Stimulated activated CD8-positive, alpha-beta memory T cell treated with anti-CD3 and anti-CD28 coated beads, Interleukin-4, amount 100 ng/mL, for 24 hours (primary cell): ENCODE measurements around the gene TTR.

Experiments
- DNase-seq: peaks from one replicate; pipeline ENCODE4 v3.0.0-alpha.2; 2020; ENCODE audit warnings: low read depth

Gene TTR

DNA sequence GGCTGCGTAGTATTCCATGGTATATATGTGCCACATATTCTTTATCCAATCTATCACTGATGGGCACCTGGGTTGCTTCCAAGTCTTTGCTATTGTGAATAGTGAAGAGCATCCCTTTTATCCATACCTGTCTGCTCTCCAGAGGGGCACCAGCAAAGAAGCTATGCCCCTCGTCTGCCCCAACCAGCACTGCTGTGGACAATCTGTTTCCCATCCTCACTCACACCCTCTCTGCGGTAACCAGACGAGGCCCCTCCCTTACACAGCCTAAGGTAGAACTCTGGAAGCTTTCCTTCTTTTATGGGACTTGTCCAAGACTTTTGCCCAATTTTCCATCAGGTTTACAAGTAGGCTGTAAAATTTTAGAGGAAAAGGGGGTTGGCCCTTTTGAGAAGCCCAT, 24.9 kb downstream of the TTR start:
- DNase-seq, result no peak

DNA sequence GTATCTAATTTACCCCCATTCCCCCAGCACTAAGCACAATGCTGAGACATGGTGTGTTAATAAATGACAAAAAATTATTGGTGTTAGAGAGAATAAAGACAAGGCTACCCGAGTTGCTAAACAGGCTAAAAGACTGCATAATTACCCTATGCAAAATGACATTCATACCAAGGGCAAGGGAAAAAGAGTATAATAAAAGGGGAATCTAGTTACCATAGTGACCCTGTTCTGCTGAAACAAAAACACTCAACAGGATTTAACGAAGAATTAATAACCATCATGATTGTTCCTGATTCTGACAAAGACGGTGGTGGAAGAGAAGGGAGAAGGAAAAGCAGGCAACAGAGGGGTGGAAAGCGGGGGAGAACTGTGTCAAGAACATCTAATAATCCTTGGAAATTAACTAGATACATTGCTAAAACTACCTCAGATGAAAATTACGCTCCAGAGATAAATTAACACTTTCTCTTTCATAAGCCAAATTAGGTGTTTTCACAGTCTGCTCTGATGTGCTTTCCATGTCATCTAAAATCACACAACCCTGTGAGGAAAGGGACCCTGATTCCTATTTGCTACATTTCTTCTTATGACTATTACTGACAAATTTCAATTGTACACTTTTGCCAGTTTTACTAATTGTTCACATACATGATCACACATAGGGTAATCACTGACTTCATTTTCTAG, 25.5 kb downstream of the TTR start:
- DNase-seq, result no peak

DNA sequence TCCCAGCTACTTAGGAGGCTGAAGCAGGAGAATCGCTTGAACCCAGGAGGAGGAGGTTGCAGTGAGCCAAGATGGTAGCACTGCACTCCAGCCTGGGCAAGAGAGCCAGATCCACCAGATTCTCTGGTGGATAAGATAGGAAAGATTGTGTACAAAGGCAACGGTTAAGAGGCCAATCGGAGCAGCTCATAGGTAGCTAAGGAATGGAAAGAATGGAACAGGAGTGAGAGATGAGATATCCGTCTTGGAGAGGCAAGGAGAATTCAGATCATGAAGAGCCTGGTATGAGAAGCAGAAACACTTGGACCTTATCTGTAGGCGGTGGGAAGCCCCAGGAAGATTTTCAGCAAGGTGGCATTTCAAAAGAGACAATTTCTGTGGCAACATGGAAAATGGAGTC, 27.1 kb downstream of the TTR start:
- DNase-seq, result no peak

DNA sequence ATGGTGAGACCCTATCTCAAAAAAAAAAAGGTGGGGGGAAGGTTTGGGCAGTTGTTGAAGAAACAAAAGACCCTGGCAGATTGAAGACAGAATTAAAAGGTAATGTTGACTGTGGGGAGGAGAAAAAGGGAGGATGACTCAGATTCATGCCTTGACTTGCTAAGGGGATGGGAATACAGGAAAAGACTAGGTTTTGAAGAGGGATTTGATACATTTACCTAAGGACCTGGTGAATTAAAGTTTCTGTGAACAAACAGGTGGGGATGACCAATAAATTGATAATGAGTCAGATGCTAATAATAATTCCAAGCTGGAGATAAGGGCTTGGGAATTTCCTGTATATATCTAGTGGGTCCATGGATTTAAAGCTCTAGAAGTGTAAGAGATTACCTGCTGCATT, 27.6 kb downstream of the TTR start:
- no peak for DNase-seq

DNA sequence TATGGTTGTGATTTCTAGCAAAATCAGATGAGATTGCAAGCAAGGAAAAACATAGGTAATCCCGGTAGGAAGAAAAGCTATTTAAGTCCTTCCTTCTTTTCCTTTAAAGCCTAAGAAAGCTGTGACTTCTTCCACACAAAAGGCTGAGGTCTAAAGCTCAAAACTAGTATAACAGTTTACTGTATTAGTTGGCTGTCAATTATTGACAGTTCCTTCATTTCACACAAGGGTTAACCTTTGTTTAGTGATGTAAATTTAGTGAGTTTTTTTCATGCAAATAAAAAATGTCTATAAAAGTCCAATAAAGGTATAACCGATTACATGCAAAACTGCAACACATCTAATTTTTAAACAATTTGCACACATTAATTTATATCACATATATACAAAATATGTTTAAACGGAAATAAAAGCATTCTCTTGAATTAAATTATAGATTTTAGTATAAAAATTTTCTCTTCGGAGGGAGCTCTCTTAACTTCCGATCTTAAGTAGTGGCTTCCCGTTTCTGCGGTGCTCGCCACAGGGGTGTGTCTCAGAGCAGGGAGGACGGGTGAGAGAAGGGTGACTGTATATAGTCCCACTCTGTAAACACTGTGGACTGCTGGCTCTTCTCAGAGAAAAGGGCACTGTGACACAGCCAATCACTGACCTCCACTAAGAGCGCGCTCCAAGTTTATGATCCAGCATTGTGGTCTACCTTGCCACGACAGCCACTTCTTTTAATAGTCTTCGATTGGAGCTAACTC, 33.4 kb downstream of the TTR start:
- DNase-seq, result no peak

DNA sequence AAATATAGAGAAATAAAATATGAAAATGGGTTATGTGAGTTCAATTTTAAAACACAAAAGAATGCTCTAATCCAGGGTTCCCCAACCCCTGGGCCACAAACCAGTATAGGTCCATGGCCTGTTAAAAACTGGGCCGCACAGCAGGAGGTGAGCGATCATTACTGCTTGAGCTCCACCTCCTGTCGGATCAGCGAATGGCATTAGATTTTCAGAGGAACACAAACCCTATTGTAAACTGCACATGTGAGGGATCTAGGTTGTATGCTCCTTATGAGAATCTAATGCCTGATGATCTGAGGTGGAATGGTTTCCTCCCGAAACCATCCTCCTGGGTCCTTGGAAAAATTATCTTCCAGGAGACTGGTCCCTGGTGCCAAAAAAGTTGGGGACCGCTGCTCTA, 34.7 kb downstream of the TTR start:
- DNase-seq, result no peak

DNA sequence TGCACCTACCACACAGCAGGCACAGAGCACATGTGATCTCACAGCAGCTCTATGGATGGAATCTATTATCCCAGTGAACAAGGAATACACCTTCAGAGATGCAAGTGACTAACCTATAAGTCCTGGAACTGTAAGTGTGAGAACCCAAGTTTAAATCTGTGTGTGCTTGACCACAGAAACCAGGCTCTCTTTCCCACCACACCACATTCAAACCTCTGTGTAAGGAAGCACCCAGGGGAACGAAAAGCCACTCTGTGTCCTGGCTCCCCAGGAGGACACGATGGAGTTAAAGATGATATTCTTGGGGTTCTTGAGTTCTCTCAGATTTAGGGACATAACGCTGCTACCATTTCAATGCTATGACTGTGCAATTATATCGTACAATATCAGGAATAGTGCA, 38.9 kb downstream of the TTR start:
- DNase-seq, result no peak

DNA sequence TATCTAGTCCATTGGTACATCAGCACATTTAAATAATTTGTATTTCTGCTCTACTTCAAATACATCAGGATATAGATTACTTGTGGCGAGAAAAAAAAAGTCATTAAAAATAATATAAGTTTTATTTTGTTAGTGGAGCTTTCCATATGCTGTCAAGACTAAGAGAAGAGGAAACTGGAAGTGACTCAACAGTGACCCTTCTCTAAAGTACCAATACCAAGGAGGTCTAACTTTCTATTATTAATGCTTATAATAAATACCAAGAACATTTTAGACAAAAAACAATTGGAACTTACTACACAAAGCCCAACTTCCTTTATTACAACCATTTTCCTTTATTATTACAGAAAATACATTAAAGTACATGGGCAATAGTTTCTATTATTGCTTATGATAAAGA, 39.8 kb downstream of the TTR start:
- no peak for DNase-seq

DNA sequence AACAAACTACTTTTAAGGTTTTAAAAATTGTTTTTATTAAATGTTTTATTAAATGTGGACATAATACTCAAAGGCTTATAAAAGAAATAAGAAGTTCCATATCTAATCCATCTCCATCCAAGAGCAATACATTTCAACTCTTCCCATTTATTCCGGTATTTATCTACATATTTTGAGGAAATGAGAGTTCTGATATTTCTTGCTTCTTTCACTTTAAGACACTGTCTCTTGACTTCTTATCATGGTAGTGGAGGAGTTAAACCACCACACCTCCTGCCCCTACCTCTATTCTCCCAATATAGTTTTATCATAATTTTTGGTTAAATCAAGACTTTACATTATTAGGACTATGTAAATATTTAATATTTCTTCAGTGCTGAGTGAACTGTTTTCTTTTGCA, 40.7 kb downstream of the TTR start:
- no peak for DNase-seq

DNA sequence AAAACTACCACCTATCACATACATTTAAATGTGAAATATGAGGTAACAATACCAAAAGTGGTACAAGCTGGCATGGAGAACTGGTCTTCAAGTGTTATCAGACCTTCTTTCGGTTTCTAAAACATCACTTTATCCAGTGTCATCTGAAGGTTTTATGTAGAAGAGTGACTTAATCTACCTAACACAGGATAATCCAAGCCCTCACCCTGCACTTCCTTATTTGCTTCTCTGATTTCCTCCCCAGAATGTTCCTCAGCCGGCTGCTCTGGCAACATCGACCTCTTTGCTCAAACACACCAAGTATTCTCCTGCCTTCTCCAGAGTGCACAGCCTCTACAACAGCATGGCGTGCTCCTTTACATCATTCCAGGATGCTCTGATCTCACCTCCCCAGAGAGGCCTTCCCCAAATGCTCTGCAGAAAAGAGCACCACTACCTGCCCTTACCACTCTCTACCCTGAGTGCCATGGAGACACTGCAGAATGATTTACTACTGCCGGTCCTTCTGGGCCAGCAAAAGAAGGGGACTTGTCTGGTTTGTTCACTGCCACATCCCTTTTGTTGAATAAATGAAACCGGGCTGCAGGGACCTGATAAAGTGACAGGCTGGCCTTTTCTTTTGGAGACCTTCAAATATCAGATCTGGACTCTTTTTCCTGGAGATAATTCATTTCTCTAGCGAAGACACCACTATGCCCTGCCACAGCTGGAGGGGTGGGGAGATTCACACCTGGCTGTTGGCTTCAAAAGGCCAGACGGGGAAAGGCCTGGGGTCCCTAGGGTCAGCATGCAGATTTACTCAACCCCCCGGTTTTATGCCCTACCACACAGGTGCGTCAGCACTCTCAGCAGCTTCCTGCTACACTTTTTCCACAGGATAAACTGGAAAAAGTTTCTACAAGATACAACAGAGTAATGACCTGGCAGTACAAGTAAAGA, 42.0 kb downstream of the TTR start:
- no peak for DNase-seq

DNA sequence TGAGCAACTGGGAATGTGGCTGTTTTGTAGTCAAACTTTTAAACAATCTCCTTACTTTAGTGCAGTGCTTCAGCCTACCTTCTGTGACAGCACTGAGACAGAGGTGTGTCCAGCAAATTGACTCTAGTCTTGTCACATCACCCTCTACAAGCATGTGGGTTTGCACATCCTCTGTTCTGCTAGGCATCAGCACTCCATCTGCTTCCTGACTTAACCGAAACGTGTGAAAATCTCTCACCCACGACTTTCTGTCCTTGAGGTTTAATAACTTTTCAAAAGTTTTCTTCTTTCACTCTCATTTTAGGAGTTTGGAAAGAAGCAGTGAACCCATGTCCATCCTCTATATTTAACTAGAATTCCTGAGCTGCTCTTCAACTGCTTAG, 42.6 kb downstream of the TTR start:
- no peak for DNase-seq

DNA sequence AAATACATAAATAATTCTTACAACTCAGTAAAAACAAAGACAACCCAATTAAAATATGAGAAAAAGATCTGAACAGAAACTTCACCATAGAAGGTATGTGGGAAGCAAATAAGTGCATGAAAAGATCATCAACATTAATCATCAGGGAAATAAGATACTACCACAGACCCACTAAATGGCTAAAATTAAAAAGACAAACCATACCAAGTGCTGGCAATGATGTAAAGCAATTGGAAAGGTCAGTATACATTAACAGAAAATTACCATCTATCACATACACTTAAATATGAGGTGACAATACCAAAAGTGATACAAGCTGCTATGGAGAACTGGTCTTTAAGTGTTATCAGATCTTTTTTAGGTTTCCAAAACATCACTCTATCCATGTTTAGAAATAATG, 44.7 kb downstream of the TTR start:
- no peak for DNase-seq

DNA sequence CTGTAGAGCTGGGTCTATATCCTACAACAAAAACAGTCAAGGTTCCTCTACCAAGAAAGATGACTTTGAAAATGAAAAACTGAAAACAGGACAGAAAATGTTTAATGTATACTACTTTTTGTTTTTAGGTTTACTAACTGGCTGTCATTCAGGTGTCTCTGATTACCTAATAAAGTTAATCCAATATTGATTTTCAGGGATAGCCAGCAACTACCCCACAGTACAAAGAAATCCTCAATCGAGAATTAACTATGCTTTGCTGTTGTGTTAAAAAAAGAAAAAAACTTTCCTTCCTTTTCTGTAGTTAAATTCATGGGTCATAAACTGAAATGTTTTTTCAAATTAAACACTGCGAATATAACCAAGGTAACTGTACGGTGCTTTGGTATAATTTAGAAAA, 45.8 kb downstream of the TTR start:
- no peak for DNase-seq

DNA sequence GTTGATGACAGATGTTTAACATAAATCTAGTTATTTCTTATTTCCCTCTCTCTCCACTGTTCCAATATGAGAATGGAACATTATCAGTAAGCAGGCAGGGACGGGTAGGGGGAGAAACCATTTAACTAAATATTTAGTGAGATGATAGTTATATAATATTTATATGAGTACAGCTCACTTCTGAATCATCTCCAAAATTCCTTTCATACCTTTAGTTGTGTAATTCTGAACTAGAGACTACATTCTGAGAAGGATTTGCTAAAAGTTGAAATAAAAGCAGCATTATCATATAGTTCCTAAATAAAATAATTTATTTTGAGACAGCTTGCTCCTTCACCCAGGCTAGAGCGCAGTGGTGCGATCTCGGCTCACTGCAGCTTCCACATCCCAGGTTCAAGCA, 51.3 kb downstream of the TTR start:
- DNase-seq, result no peak

DNA sequence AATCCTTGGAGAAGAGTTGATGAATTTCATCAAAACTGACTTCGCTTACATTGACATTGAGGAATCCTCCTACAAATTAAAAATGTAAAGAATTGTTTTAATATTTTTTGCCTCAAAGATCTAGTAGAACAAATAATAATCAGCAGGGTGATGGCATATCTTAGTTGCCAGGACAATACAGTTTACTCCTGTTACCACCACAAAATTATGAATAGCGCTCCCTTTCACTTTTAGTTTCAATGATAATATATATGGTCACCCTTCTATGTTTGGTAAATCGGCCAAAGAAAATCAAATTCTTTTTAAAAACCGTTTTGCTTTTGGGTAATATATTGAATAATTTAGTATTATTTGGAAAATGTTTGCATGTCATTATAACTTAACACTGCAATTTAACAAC, 53.7 kb downstream of the TTR start:
- DNase-seq, result no peak

DNA sequence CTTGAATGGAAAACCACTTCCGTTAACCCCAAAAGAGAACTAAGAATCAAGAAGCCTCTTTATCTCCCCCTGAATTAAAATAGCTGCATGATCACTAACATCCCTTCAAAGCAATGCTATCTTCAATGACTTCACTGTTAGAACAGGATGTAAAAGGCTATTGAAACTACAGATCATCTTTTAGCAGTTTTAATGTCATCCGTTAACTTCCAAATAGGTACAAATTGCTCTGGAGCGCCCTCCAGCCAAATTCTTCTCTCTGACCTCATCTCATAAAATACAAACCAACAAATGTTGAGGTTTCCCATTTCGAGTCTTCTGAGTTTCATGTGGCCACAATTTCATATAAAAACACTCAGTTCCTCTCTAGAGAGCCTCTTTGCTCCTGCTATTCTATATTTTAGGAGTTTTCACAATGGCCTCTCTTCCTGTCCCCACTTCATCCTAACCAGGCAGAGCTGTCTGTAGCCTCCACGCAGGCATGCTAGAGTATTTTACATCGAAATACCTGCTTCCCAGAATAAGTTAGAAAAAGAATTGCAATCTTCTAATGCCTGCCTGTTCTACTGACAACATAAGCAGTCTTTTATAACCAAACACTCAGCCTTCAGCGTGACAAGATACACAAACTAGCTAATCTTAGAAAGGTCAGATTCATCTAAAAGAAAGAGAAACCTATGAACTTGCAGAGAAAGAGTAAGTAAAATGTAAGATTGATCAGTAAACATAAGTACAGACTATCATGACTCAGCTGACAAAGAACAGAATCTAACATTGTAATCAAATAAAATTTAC, 54.9 kb downstream of the TTR start:
- no peak for DNase-seq

DNA sequence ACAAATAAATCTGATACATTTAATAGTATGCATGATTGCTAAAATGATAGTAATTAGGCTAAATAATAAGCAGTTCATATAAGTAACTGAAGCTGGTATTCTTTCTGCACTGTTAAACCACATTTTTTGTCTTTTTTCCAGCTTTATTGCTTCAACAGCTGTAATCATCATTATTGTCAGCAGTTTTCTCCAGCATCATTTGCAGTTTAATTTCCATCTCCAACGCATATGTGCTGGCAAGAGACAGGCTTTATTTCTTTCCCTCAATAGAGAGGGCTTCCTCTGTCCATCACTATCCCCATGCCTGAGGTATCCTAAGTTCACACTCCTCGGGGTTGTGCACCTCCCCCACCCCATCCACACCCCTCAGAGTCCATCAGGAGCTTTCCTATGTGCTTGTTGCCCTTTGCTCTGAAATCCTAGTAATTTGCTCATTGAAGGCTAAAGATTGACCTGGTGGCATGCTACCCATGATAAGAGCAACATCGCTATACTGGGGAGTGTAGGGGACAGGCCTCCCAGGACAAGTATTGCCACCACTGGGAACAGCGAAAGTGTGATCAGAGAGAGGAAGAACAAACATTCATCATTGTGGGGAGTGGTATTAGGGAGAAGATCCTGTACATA, 55.6 kb downstream of the TTR start:
- DNase-seq, result no peak
